ENCODE data around the gene PARP6.

DNA sequence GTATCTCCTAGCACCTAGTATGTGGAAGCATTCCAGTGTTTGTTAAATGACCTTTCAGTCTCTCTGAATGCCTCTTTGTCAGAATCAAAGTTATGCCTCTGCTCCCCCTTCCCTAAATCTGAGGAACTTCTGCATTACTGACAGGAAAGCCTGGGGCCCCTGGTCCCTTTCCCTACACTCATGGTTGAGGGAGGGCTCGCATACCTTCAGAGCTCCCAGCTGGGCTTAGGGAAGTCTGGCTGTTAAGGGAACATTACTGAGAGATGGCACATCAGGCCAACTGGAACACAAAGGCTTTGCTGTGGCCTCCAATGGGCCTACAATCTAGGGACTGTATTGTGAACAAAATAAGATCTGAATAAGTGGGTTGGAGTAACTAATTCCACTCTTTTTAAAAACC, 51.7 kb downstream of the PARP6 start:
- TF ChIP-seq, protein P1, sequence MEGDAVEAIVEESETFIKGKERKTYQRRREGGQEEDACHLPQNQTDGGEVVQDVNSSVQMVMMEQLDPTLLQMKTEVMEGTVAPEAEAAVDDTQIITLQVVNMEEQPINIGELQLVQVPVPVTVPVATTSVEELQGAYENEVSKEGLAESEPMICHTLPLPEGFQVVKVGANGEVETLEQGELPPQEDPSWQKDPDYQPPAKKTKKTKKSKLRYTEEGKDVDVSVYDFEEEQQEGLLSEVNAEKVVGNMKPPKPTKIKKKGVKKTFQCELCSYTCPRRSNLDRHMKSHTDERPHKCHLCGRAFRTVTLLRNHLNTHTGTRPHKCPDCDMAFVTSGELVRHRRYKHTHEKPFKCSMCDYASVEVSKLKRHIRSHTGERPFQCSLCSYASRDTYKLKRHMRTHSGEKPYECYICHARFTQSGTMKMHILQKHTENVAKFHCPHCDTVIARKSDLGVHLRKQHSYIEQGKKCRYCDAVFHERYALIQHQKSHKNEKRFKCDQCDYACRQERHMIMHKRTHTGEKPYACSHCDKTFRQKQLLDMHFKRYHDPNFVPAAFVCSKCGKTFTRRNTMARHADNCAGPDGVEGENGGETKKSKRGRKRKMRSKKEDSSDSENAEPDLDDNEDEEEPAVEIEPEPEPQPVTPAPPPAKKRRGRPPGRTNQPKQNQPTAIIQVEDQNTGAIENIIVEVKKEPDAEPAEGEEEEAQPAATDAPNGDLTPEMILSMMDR (IDR thresholded peaks at IDR 0.05; ENCODE audit: poor library complexity, severe bottlenecking): no peak
- TF ChIP-seq EZH2 (IDR thresholded peaks at IDR 0.05; ENCODE audit: borderline replicate concordance, insufficient read depth, low read length, poor library complexity, severe bottlenecking): no peak
- TF ChIP-seq, protein P2, sequence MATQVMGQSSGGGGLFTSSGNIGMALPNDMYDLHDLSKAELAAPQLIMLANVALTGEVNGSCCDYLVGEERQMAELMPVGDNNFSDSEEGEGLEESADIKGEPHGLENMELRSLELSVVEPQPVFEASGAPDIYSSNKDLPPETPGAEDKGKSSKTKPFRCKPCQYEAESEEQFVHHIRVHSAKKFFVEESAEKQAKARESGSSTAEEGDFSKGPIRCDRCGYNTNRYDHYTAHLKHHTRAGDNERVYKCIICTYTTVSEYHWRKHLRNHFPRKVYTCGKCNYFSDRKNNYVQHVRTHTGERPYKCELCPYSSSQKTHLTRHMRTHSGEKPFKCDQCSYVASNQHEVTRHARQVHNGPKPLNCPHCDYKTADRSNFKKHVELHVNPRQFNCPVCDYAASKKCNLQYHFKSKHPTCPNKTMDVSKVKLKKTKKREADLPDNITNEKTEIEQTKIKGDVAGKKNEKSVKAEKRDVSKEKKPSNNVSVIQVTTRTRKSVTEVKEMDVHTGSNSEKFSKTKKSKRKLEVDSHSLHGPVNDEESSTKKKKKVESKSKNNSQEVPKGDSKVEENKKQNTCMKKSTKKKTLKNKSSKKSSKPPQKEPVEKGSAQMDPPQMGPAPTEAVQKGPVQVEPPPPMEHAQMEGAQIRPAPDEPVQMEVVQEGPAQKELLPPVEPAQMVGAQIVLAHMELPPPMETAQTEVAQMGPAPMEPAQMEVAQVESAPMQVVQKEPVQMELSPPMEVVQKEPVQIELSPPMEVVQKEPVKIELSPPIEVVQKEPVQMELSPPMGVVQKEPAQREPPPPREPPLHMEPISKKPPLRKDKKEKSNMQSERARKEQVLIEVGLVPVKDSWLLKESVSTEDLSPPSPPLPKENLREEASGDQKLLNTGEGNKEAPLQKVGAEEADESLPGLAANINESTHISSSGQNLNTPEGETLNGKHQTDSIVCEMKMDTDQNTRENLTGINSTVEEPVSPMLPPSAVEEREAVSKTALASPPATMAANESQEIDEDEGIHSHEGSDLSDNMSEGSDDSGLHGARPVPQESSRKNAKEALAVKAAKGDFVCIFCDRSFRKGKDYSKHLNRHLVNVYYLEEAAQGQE (IDR thresholded peaks at IDR 0.05; ENCODE audit: borderline replicate concordance): no peak
- TF ChIP-seq EP300 (conservative IDR thresholded peaks at IDR 0.05; ENCODE audit: poor library complexity, severe bottlenecking): no peak
- TF ChIP-seq POLR2AphosphoS5 (IDR thresholded peaks at IDR 0.05): no peak
- TF ChIP-seq TAF1 (IDR thresholded peaks at IDR 0.05; ENCODE audit: low read depth): no peak
- no peak for TF ChIP-seq RAD21 (conservative IDR thresholded peaks at IDR 0.05)
- no peak for TF ChIP-seq SMC3 (conservative IDR thresholded peaks at IDR 0.05; ENCODE audit: poor library complexity)
- no peak for TF ChIP-seq MXI1 (conservative IDR thresholded peaks at IDR 0.05; ENCODE audit: poor library complexity, severe bottlenecking)

Data from neural cell (in vitro differentiated cells).